GM13977 (cell line): ENCODE measurements around the gene OPCML.

Experiments used
- DNase-seq: peaks from one replicate; pipeline ENCODE4 v3.0.0; 2012; ENCODE audit warnings: low spot score
- in situ Hi-C: fragments of 300-500 bp; cut with MboI; formaldehyde crosslinking; loops from one replicate; pipeline ENCODE4 v1.12.0; 2022; ENCODE audit warnings: low sequenced_read_pairs, low pct_unique_long_range_greater_than_20kb, mixed read lengths, inconsistent platforms; ENCODE audit not compliant: unreplicated experiment
- TF ChIP-seq, protein P1 (sequence below): IDR thresholded peaks from 2 replicates; pipeline ENCODE4 v1.5.1; 2012; ENCODE audit warnings: mild to moderate bottlenecking, control low read depth; ENCODE audit not compliant: insufficient read depth; ENCODE audit errors: extremely low read depth, missing control alignments

OPCML gene

DNA sequence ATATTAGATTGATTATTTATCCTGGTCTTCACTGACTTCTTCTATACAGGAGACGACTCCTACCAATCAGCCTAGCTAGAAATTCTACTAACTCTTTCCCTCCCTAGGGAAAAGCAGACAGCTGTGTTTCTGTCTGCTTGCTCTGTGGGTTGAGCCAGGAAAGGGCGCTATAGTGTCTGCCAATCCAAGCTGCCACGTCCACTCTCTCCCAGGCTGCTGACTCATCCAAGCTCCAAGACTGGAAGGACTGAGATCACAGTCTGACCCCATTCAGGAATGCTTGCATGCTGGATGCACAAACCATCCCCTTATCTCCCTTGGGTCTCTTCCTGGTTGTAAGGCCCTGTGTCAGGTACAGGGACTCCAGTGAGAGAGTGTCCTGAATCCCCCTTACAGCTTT, 955.6 kb downstream of the OPCML start:
- in situ Hi-C loops, result no loop called here
- DNase-seq, result no peak
- TF ChIP-seq, protein P1, sequence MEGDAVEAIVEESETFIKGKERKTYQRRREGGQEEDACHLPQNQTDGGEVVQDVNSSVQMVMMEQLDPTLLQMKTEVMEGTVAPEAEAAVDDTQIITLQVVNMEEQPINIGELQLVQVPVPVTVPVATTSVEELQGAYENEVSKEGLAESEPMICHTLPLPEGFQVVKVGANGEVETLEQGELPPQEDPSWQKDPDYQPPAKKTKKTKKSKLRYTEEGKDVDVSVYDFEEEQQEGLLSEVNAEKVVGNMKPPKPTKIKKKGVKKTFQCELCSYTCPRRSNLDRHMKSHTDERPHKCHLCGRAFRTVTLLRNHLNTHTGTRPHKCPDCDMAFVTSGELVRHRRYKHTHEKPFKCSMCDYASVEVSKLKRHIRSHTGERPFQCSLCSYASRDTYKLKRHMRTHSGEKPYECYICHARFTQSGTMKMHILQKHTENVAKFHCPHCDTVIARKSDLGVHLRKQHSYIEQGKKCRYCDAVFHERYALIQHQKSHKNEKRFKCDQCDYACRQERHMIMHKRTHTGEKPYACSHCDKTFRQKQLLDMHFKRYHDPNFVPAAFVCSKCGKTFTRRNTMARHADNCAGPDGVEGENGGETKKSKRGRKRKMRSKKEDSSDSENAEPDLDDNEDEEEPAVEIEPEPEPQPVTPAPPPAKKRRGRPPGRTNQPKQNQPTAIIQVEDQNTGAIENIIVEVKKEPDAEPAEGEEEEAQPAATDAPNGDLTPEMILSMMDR, result no peak

DNA sequence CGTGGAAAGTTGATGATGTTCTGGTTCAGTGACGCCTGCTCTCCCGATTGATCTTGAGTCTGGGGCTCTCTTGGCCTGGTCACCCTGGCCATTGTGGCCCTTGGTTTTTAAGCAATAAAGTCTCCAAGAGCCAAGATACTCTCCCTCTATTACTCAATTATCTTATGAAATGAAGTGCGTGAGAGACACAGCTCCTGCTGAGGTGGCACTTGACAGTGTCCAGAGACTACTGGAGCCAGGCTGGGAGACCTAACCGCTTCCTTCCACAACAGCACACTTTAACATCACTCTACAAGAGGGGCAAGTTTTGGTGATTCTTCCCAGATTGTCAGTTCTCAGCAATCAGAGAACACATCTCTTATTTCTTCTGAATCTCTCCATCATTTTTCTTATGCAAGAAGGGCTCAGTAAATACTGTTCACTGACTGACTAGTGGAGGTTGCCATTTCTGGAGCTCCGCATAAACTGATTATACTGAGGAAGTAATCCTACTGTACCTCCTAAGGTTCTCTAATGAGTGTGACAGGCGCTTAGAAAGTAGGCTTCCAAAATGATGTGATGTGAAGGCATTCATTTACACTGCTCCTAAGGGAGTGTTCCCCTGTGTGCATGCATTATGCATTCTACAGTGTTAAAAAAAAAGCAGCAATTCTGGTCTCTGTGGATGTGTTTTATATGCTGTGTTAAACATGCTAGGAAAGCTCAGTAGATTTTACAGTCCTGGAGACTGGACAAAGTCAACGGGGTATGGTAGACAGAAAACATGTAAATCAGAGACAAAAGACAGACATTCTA, 968.0 kb downstream of the OPCML start:
- TF ChIP-seq, protein P1, result no peak
- no peak for DNase-seq
- in situ Hi-C loops, result no loop called here

DNA sequence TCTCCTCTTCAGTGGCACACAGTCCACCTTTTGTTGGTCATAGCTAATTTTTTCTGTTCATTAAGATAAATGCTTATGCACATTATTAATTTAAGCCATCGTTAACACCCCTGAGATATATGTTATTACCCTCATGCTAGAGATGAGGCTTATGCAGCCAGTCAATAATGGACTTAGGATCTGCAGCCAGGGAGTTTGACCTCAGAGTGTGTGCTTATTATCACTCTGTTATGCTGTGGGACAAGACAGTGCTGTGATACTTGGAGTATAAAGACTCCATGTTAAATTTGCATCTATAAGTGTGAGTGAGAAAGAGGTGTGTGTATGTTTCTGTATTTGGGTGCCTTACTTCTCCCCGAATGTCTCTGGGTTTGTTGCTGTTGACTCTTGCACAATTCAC, 969.3 kb downstream of the OPCML start:
- no peak for DNase-seq
- in situ Hi-C loops, result no loop called here
- TF ChIP-seq, protein P1, result no peak

DNA sequence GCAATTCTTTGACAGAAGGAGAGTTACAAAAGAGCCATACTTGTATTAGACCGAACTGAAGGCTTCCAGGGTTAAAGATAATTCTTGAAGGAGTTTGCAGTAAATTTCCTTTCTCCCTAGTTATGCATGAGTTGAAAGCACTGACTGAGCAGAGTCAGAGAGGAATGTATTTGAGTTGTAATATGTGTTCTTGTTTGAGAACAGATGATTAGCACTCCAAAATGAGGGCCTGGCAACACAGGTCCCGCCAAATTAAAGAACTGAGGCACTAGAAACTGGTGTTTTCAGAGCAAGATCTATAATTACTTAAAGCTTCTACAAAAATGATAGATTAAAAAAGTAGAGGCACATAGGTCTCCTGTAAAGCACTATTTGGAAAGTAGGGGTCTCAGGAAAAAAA, 970.4 kb downstream of the OPCML start:
- no peak for DNase-seq
- in situ Hi-C loops, result no loop called here
- TF ChIP-seq, protein P1, result no peak

DNA sequence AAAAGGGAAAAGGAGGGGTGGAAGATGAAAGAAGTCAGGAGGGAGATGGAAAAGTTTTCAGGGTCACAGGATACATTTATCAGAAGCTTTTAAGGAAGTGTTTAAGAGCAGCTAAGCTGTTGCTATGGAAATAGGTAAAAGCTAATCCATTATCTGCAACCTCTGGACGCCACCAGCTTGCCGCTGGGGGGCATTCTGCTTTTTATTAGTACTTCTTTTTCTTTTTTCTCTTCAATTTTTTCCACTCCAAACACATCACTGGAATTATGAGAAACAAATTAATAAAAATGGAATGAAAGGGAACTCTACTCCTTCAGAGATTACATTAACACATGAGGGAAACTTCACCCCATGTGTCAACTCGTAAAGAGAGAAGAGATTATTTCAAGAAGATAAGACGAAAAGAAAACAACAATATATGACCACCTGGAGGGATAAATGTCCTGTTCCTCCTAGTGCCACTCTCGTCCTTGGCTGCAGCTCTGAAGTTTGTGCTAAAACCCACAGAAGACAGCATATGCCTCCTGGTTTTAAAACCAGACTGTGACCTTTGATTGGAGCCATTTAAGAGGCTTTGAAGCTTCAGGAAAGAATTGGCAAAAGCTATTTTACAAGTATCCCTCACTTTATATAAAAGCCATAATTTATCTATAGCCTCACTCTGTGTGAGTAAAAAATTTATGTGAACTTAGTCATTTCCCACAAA, 972.8 kb downstream of the OPCML start:
- TF ChIP-seq, protein P1, result no peak
- in situ Hi-C loops, result no loop called here
- DNase-seq, result no peak

DNA sequence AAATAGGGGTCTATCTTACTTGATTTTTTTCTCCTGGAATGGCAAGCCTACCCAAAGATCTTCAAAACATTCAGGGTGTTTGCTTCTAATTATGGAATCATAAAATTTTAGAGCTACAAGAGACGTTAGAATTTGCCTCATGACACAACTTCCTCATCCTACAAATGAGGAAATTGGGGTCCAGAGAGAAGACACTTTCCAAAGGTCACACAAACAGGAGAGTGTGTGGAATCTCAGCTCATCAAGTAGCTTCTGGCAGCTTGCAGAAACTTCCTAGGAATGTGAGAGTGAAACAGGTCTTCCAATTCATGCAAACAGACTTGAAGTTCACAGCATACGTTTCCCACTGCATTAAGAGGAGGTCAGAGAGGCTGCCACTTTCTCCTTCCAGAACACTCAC, 976.0 kb downstream of the OPCML start:
- in situ Hi-C loops, result no loop called here
- TF ChIP-seq, protein P1, result no peak
- no peak for DNase-seq
